Measurements from ENCODE around the gene PTPRM. TPM values are rescaled to one million over a fixed set of nuclear protein-coding genes. Genes with fewer than 3 reads are reported as not detected.

PTPRM gene
- total and polyA plus RNA-seq, 12 donors, result 31.7 to 116 (median 61.2) TPM

GRCh38 chr18:7855671-7856070 is 288.6 kb downstream of the PTPRM start:
- H3K9me3 ChIP-seq (replicated peaks in 1 of 3), result no peaks in the 10 kb centered on the region
- no peak overlapping the region for H3K27ac ChIP-seq
- no peaks in the 10 kb centered on the region for H3K36me3 ChIP-seq (replicated peaks in 1 of 2)
- DNase-seq, result no peak
- 0 to 23% (median 5%) methylated on average over 1 of the region's 1 CpG for WGBS, 4 donors
- H3K27me3 ChIP-seq, result no peaks in the 10 kb centered on the region
- no peak overlapping the region for H3K4me3 ChIP-seq
- peaks cover 0 to 3% of the 10 kb centered on the region in 2 donors for H3K4me1 ChIP-seq (replicated peaks in 1 of 2)
- TF ChIP-seq POLR2A (IDR thresholded peaks at IDR 0.05), result no peak
- TF ChIP-seq CTCF (IDR thresholded peaks at IDR 0.05), result no peak
- intact Hi-C loops (cut with DNase I), result no loop called here

- TF ChIP-seq POLR2A (IDR thresholded peaks at IDR 0.05) (no peak), CTCF (IDR thresholded peaks at IDR 0.05) (no peak)
- intact Hi-C loops (cut with DNase I), result no loop called here
Observed at GRCh38 chr18:7856116-7856515, 289.0 kb downstream of the PTPRM start.

GRCh38 chr18:7856733-7857132 is 289.6 kb downstream of the PTPRM start:
- H3K4me1 ChIP-seq (replicated peaks in 1 of 2), result peaks cover 0 to 3% of the 10 kb centered on the region in 2 donors
- H3K4me3 ChIP-seq, result no peak overlapping the region
- intact Hi-C loops (cut with DNase I), result no loop called here
- 65 to 81% (median 73%) methylated on average over 2 of the region's 2 CpGs for WGBS, 4 donors
- H3K27me3 ChIP-seq, result no peaks in the 10 kb centered on the region
- TF ChIP-seq POLR2A (IDR thresholded peaks at IDR 0.05), result no peak
- TF ChIP-seq CTCF (IDR thresholded peaks at IDR 0.05), result no peak
- no peaks in the 10 kb centered on the region for H3K36me3 ChIP-seq (replicated peaks in 1 of 2)
- DNase-seq, result no peak
- H3K9me3 ChIP-seq (replicated peaks in 1 of 3), result no peaks in the 10 kb centered on the region
- H3K27ac ChIP-seq, result no peak overlapping the region

More at GRCh38 chr18:7856116-7856515, 289.0 kb downstream of the PTPRM start:
- Histone ChIP-seq H3K27me3 (no peaks in the 10 kb centered on the region), H3K36me3 (replicated peaks in 1 of 2) (no peaks in the 10 kb centered on the region), H3K4me1 (replicated peaks in 1 of 2) (peaks cover 0 to 3% of the 10 kb centered on the region in 2 donors), H3K9me3 (replicated peaks in 1 of 3) (no peaks in the 10 kb centered on the region), H3K4me3 (no peak overlapping the region), H3K27ac (no peak overlapping the region)
- no peak for DNase-seq
- 90 to 95% (median 92%) methylated on average over 3 of the region's 3 CpGs for WGBS, 4 donors

GRCh38 chr18:7857562-7857961 is 290.4 kb downstream of the PTPRM start:
- WGBS, 4 donors, result 74 to 89% (median 86%) methylated on average over 1 of the region's 1 CpG
- H3K27ac ChIP-seq, result no peak overlapping the region
- DNase-seq, result no peak
- TF ChIP-seq POLR2A (IDR thresholded peaks at IDR 0.05), result no peak
- no peak for TF ChIP-seq CTCF (IDR thresholded peaks at IDR 0.05)
- H3K4me1 ChIP-seq (replicated peaks in 1 of 2), result peaks cover 0 to 3% of the 10 kb centered on the region in 2 donors
- no peaks in the 10 kb centered on the region for H3K36me3 ChIP-seq (replicated peaks in 1 of 2)
- H3K4me3 ChIP-seq, result no peak overlapping the region
- no peaks in the 10 kb centered on the region for H3K27me3 ChIP-seq
- H3K9me3 ChIP-seq (replicated peaks in 1 of 3), result no peaks in the 10 kb centered on the region
- intact Hi-C loops (cut with DNase I), result no loop called here
